ENCODE results near the gene PPP1R26. TPM values are rescaled to one million over a fixed set of nuclear protein-coding genes. Genes with fewer than 3 reads are reported as not detected.

Gene PPP1R26
- total RNA-seq, 2 experiments from 2014 or later, result 3.5 to 4.9 TPM

GRCh38 chr9:135484460-135485277 is 5.1 kb downstream of the PPP1R26 start:
- ChIA-PET CTCF (no interaction called here), POLR2A (no interaction called here)
- Mint-ChIP-seq H3K36me3 (no peaks in the 10 kb centered on the region), H3K4me1 (ENCODE audit: low read depth) (peaks cover 6% of the 10 kb centered on the region), H3K4me3 (no peak overlapping the region), H3K27me3 (peaks cover 24% of the 10 kb centered on the region), H3K9me3 (no peaks in the 10 kb centered on the region), H3K27ac (no peak overlapping the region)
- no peak for DNase-seq
- intact Hi-C loops (cut with micrococcal nuclease), result no loop called here

GRCh38 chr9:135485385-135485784 is 5.8 kb downstream of the PPP1R26 start:
- no peak overlapping the region for H3K4me3 Mint-ChIP-seq
- peaks cover 6% of the 10 kb centered on the region for H3K4me1 Mint-ChIP-seq (ENCODE audit: low read depth)
- H3K27ac Mint-ChIP-seq, result no peak overlapping the region
- CTCF ChIA-PET, result no interaction called here
- POLR2A ChIA-PET, result no interaction called here
- no peaks in the 10 kb centered on the region for H3K9me3 Mint-ChIP-seq
- intact Hi-C loops (cut with micrococcal nuclease), result no loop called here
- H3K36me3 Mint-ChIP-seq, result no peaks in the 10 kb centered on the region
- H3K27me3 Mint-ChIP-seq, result peaks cover 24% of the 10 kb centered on the region
- no peak for DNase-seq

- no peak overlapping the region for H3K27ac Mint-ChIP-seq
- H3K9me3 Mint-ChIP-seq, result no peaks in the 10 kb centered on the region
- no peak overlapping the region for H3K4me3 Mint-ChIP-seq
- ChIA-PET CTCF (interaction anchor here (1.2 kb wide), 1 partner anchor 19 kb away, joined by 5 read pairs; no protein-coding TSS in a partner anchor), POLR2A (no interaction called here)
- H3K27me3 Mint-ChIP-seq, result peaks cover 23% of the 10 kb centered on the region
- H3K4me1 Mint-ChIP-seq (ENCODE audit: low read depth), result peaks cover 4% of the 10 kb centered on the region
- H3K36me3 Mint-ChIP-seq, result no peaks in the 10 kb centered on the region
- no peak for DNase-seq
- intact Hi-C loops (cut with micrococcal nuclease), result no loop called here
Observed at GRCh38 chr9:135485832-135486231, 6.2 kb downstream of the PPP1R26 start.

GRCh38 chr9:135486267-135487065 is 6.9 kb downstream of the PPP1R26 start:
- H3K4me1 Mint-ChIP-seq (ENCODE audit: low read depth), result peaks cover 2% of the 10 kb centered on the region
- ChIA-PET CTCF (interaction anchor here (1.2 kb wide), 1 partner anchor 18 kb away, joined by 5 read pairs; no protein-coding TSS in a partner anchor), POLR2A (no interaction called here)
- no peak for DNase-seq
- H3K27me3 Mint-ChIP-seq, result peaks cover 21% of the 10 kb centered on the region
- no peaks in the 10 kb centered on the region for H3K36me3 Mint-ChIP-seq
- intact Hi-C loops (cut with micrococcal nuclease), result no loop called here
- H3K9me3 Mint-ChIP-seq, result no peaks in the 10 kb centered on the region
- H3K27ac Mint-ChIP-seq, result no peak overlapping the region
- H3K4me3 Mint-ChIP-seq, result no peak overlapping the region

GRCh38 chr9:135487281-135488012 is 7.9 kb downstream of the PPP1R26 start:
- ChIA-PET CTCF (interaction anchor here (1.3 kb wide), 1 partner anchor 12 kb away, joined by 4 read pairs; a partner anchor contains a TSS), POLR2A (no interaction called here)

GRCh38 chr9:135488013-135488330 is 8.4 kb downstream of the PPP1R26 start:
- ChIA-PET CTCF (interaction anchor here (1.3 kb wide), 1 partner anchor 12 kb away, joined by 4 read pairs; a partner anchor contains a TSS), POLR2A (no interaction called here)
- Mint-ChIP-seq H3K4me3 (no peak overlapping the region), H3K27me3 (peaks cover 14% of the 10 kb centered on the region), H3K36me3 (no peaks in the 10 kb centered on the region), H3K9me3 (no peaks in the 10 kb centered on the region), H3K27ac (no peak overlapping the region), H3K4me1 (ENCODE audit: low read depth) (no peaks in the 10 kb centered on the region)
- intact Hi-C loops (cut with micrococcal nuclease), result no loop called here
- no peak for DNase-seq

More at GRCh38 chr9:135487281-135488012, 7.9 kb downstream of the PPP1R26 start:
- no peaks in the 10 kb centered on the region for H3K4me1 Mint-ChIP-seq (ENCODE audit: low read depth)
- no peaks in the 10 kb centered on the region for H3K9me3 Mint-ChIP-seq
- H3K4me3 Mint-ChIP-seq, result no peak overlapping the region
- H3K27me3 Mint-ChIP-seq, result peaks cover 16% of the 10 kb centered on the region
- intact Hi-C loops (cut with micrococcal nuclease), result no loop called here
- no peak for DNase-seq
- no peaks in the 10 kb centered on the region for H3K36me3 Mint-ChIP-seq
- H3K27ac Mint-ChIP-seq, result no peak overlapping the region

GRCh38 chr9:135488527-135488926 is 8.9 kb downstream of the PPP1R26 start:
- ChIA-PET CTCF (interaction anchor here (1.3 kb wide), 1 partner anchor 11 kb away, joined by 4 read pairs; a partner anchor contains a TSS), POLR2A (no interaction called here)
- no peaks in the 10 kb centered on the region for H3K36me3 Mint-ChIP-seq
- H3K27ac Mint-ChIP-seq, result no peak overlapping the region
- DNase-seq, result no peak
- no peaks in the 10 kb centered on the region for H3K4me1 Mint-ChIP-seq (ENCODE audit: low read depth)
- no peaks in the 10 kb centered on the region for H3K9me3 Mint-ChIP-seq
- no peak overlapping the region for H3K4me3 Mint-ChIP-seq
- peaks cover 9% of the 10 kb centered on the region for H3K27me3 Mint-ChIP-seq
- intact Hi-C loops (cut with micrococcal nuclease), result no loop called here

- Mint-ChIP-seq H3K36me3 (no peaks in the 10 kb centered on the region), H3K4me1 (ENCODE audit: low read depth) (no peaks in the 10 kb centered on the region), H3K27me3 (peaks cover 2% of the 10 kb centered on the region), H3K4me3 (no peak overlapping the region), H3K9me3 (no peaks in the 10 kb centered on the region), H3K27ac (no peak overlapping the region)
- intact Hi-C loops (cut with micrococcal nuclease), result no loop called here
- POLR2A ChIA-PET, result no interaction called here
- no peak for DNase-seq
- CTCF ChIA-PET, result interaction anchor here (1.9 kb wide), 1 partner anchor 15 kb away, joined by 5 read pairs; no protein-coding TSS in a partner anchor
Observed at GRCh38 chr9:135489188-135489906, 9.8 kb downstream of the PPP1R26 start.

- ChIA-PET CTCF (interaction anchor here (1.9 kb wide), 1 partner anchor 14 kb away, joined by 5 read pairs; no protein-coding TSS in a partner anchor), POLR2A (no interaction called here)
- no peaks in the 10 kb centered on the region for H3K9me3 Mint-ChIP-seq
- no peak overlapping the region for H3K4me3 Mint-ChIP-seq
- H3K4me1 Mint-ChIP-seq (ENCODE audit: low read depth), result no peaks in the 10 kb centered on the region
- H3K27ac Mint-ChIP-seq, result no peak overlapping the region
- intact Hi-C loops (cut with micrococcal nuclease), result no loop called here
- H3K27me3 Mint-ChIP-seq, result peaks cover 5% of the 10 kb centered on the region
- H3K36me3 Mint-ChIP-seq, result no peaks in the 10 kb centered on the region
- no peak for DNase-seq
Observed at GRCh38 chr9:135490166-135490870, 10.7 kb downstream of the PPP1R26 start.

GRCh38 chr9:135490980-135491464 is 11.4 kb downstream of the PPP1R26 start:
- POLR2A ChIA-PET, result no interaction called here
- peaks cover 5% of the 10 kb centered on the region for H3K27me3 Mint-ChIP-seq
- no peak overlapping the region for H3K4me3 Mint-ChIP-seq
- H3K27ac Mint-ChIP-seq, result no peak overlapping the region
- no peak for DNase-seq
- H3K9me3 Mint-ChIP-seq, result no peaks in the 10 kb centered on the region
- intact Hi-C loops (cut with micrococcal nuclease), result no loop called here
- CTCF ChIA-PET, result interaction anchor here (1.9 kb wide), 1 partner anchor 13 kb away, joined by 5 read pairs; no protein-coding TSS in a partner anchor
- no peaks in the 10 kb centered on the region for H3K4me1 Mint-ChIP-seq (ENCODE audit: low read depth)
- H3K36me3 Mint-ChIP-seq, result no peaks in the 10 kb centered on the region

GRCh38 chr9:135491764-135492163 is 12.2 kb downstream of the PPP1R26 start:
- CTCF ChIA-PET, result interaction anchor here (0.6 kb wide), 1 partner anchor 8 kb away, joined by 3 read pairs; no protein-coding TSS in a partner anchor

More at GRCh38 chr9:135491764-135492163, 12.2 kb downstream of the PPP1R26 start:
- no peak overlapping the region for H3K27ac Mint-ChIP-seq
- H3K4me3 Mint-ChIP-seq, result no peak overlapping the region
- POLR2A ChIA-PET, result no interaction called here
- no peaks in the 10 kb centered on the region for H3K36me3 Mint-ChIP-seq
- intact Hi-C loops (cut with micrococcal nuclease), result no loop called here
- H3K9me3 Mint-ChIP-seq, result no peaks in the 10 kb centered on the region
- no peak for DNase-seq
- H3K4me1 Mint-ChIP-seq (ENCODE audit: low read depth), result no peaks in the 10 kb centered on the region
- H3K27me3 Mint-ChIP-seq, result peaks cover 5% of the 10 kb centered on the region
